NCI-H748 (cell line): ENCODE data around the gene TCF4.

Experiments used
- DNase-seq: peaks from one replicate; lab custom pipeline; 2025; ENCODE audit not compliant: unreplicated experiment; lab: John Stamatoyannopoulos, UW

The TCF4 gene

DNA sequence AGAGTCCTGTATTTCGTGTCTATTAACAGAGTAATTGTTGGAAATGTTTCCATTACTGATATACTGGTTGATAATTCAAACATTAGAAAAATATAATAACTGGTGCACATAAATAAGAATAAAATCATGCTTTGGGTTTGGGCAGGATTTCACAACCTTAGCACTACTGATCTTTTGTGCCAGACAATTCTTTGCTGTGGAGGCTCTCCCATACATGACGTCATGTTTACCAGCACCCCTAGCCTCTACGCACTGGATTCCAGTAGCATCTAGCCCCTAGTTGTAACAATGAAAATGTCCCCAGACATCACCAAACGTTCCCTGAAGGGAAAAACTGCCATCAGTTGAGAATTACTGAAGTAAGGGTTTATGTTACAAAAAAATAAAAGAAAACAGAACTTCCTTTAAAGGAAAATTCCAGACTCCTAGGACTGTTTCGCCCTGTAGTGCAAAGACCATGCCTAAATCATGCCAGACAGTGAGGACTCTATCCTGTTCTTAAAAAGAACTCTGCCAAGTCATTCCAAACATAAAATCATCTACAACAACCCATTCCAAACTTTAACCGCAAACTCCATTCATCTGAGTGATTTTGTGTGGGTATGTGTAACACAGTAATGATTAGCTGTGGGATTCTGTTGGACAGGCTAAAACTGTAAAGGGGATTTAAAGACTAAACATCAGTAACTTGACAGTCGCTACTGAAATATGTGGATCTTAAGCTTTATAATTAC lies 315.3 kb downstream of the TCF4 start:
- DNase-seq, result no peak

GRCh38 chr18:55269622-55270021 lies 318.4 kb downstream of the TCF4 start:
- no peak for DNase-seq

- DNase-seq, result no peak
These were observed 319.2 kb downstream of the TCF4 start for GRCh38 chr18:55268628-55269275.

GRCh38 chr18:55268151-55268601 lies 319.8 kb downstream of the TCF4 start:
- DNase-seq, result no peak

GRCh38 chr18:55266981-55267380 lies 321.0 kb downstream of the TCF4 start:
- no peak for DNase-seq

DNA sequence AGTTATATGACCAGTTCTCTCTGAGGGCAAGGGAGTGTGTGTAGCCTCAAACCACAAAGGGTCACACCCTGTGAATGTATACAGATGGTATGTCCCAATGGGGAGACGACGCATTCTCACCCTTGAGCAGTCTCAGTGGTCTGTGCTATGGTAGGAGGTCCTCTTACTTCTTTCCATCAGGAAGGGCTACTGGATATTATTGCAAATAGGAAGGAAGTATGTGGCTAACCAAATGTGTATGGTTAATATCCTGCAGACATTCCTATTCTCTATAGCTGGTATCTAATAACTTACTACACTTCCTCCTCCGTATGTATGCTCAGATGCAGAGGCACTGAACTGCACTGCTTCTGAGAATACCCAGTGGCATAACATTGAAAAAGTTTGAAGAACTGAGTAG lies 322.0 kb downstream of the TCF4 start:
- no peak for DNase-seq

GRCh38 chr18:55265130-55265675 lies 322.8 kb downstream of the TCF4 start:
- DNase-seq, result no peak

- DNase-seq, result no peak
These were observed 323.9 kb downstream of the TCF4 start for GRCh38 chr18:55264108-55264507.

- no peak for DNase-seq
These were observed 325.9 kb downstream of the TCF4 start for GRCh38 chr18:55262021-55262560.

DNA sequence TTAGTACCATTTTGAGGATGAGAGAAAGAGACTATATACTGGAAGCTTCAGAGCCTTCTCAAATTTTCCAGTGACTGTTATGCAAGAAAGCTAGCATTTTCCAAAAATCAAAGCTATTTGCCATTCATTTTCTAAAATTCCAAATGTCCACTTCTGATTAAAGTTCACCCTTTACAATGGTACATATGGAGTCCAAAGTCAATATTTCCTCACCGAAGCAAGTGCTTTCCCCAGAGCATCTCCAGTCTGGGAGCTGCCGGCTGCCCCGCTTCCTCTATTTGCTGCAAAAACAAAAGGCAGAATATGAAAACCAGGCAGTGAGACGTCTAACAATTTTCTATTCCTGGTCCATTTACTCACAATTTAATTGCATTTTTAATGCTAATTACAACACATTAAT lies 326.7 kb downstream of the TCF4 start:
- no peak for DNase-seq

GRCh38 chr18:55258088-55258487 lies 329.9 kb downstream of the TCF4 start:
- DNase-seq, result no peak

GRCh38 chr18:55256929-55257289 lies 331.1 kb downstream of the TCF4 start:
- DNase-seq, result no peak

GRCh38 chr18:55256226-55256928 lies 331.6 kb downstream of the TCF4 start:
- DNase-seq, result no peak

DNA sequence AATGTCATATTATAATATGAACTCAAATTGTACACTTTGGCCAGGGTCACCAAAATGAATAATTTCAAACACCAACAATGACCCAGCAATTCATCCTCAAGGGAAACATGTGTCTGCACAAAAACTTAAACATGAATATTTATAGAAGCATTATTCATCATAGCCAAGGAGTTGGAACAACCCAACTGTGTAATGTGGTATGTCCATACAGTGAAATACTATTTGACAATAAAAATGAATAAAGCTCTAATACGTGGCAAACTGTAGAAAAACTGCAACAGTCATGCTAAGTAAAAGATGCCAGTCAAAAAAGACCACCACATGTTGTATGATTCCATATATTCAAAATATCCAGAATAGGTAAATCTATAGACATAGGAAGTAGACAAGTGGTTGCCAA lies 334.2 kb downstream of the TCF4 start:
- DNase-seq, result no peak

DNA sequence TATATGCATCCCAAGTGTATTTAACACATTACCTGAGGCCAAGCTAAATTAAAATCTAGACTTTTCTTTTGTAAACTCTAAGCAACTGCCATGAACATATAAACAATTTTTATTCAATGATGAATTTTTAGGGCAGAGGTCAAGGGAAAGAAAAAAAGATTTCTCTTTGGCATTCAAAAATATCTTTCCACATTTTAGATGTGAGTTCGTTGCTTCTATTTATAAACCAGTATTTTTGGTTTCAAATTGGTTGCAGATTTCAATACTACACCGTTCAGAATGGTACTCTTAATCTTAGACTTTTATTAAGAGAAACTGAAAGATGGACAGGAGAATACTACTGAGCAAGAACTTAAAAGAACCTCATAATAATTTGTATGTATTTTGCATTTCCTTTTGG lies 335.1 kb downstream of the TCF4 start:
- no peak for DNase-seq

DNA sequence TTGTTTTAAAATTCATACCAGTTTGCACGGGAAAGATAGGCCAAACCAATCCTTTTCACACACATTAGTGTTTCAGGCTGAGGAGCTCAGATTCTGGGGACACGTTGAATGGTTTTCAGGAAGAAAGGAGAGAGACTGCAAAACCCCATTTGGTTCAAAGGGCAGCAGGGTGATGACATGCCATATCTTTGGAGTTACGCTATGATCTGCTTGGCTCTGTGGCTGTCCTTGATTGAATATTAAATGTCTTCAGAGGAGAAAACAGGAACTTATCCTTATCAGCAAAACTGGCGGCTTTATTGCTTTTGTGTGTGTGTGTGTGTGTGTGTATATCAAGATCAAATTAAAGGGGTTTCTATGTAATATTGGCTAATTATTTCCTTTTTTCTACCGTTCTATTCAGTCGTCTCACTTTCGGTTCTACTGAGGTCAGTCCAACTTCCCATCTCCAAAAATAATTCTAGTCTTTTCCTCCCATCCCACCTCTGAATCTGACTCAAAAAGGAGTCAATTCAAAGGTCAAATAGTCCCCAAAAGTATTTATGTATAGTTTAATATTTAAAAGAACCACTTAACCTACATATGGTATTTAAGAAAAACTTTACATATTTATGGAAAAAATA lies 335.8 kb downstream of the TCF4 start:
- no peak for DNase-seq

- peak; percentile 57 for DNase-seq
These were observed 336.6 kb downstream of the TCF4 start for GRCh38 chr18:55251254-55251971.

DNA sequence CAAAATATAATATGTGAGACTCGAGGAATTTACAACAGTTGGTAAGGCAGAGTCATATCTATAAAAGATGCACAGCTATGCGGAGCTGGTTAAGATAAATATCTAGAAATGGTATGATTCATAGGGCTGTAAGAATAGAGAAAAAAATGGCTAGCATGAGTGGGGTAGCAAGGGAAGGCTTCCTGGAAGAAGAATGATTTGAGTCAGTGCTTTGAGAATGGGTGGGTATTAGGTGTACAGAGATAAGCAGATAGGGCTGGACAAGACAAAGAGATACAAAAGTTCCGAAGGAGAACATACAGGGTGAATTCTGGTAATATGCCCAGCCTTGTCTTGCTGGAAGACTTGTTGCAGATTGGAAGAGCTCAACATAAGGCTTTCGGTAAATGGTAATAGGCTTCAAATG lies 337.2 kb downstream of the TCF4 start:
- no peak for DNase-seq

- DNase-seq, result no peak
These were observed 338.4 kb downstream of the TCF4 start for GRCh38 chr18:55249550-55249949.

DNA sequence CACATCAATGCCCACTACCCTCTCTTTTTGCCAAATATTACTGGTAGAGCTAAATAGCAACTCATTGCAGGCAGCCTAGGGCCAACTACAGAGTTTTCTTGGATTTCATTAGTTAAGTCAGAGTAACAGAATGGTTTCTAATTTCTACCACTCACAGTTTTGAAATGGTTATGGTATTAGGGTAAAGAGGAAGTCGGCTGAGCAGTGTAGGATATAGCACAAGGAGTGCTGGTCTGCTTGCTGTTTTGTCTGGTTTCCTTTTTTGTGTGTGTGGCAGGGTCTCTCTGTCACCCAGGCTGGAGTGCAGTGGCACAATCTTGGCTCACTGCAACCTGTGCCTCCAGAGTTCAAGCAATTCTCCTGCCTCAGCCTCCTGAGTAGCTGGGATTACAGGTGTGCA lies 339.5 kb downstream of the TCF4 start:
- no peak for DNase-seq

DNA sequence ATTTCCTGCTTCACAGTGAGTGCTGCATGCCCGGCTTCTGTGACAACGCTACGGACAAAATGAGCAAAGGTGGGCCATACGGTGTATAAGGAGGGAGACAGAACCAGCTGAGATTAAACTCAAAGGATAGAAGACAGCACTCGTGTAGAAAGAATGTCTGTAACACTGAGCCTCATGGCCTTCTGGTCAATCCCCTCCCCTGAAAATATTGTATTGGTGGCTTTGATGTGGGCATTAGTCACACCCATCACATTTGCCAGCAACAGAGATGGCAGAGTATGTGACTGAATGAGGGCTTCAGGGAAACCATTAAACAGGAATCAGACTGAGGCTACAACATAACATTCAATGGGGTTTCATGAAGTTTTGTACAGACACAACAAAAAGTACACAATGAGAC lies 341.0 kb downstream of the TCF4 start:
- no peak for DNase-seq
